Measurements from ENCODE around the gene TSPEAR. TPM values are rescaled to one million over a fixed set of nuclear protein-coding genes. Genes with fewer than 3 reads are reported as not detected.

The TSPEAR gene
- total and polyA plus RNA-seq, 2 of the 13 experiments (the other 11 are each of a cell fraction or from before 2014, with no cell fraction given), result 0.07 to 0.32 TPM

GRCh38 chr21:44497703-44498126 is 213.7 kb downstream of the TSPEAR start:
- FAIRE-seq, result no peak
- no peak for DNase-seq (ENCODE audit: low spot score)
- H3K9me3 ChIP-seq (ENCODE audit: low read length), result peaks cover 7% of the 10 kb centered on the region
- ChIA-PET POLR2A (interaction anchor here (1.7 to 2.9 kb wide), 2 partner anchors 8 to 15 kb away, joined by 6 to 12 read pairs; no protein-coding TSS in a partner anchor), CTCF (ENCODE audit: low intra/inter-chr PET ratio, low total read pairs) (no interaction called here)
- WGBS (ENCODE audit: low lambda C conversion rate), result 37% methylated on average over 6 of the region's 6 CpGs
- intact Hi-C loops (cut with micrococcal nuclease; ENCODE audit: unreplicated experiment), result no loop called here
- peak; percentile 3 for ATAC-seq
- H3K79me2 ChIP-seq (ENCODE audit: insufficient read depth, low read length), result no peaks in the 10 kb centered on the region
- peak overlapping the region; percentile 38 for H3K27ac ChIP-seq (ENCODE audit: extremely low read length, insufficient read depth, low read length)
- peak overlapping the region in 1 of 3 experiments; percentile 67; a peak in 1 of 6 replicates for H3K4me3 ChIP-seq (replicated peaks in 1 of 3; ENCODE audit: insufficient read depth in 1 of 3, low read depth in 2 of 3, low read length in 3 of 3)
- H2AFZ ChIP-seq (ENCODE audit: low read length), result no peak overlapping the region
- in situ Hi-C loops (cut with HindIII; ENCODE audit: extremely low pct_ligation_motif_present, low pct_unique_long_range_greater_than_20kb), result no loop called here
- no peak overlapping the region; the same call in 1 of the 2 replicates for H3K9ac ChIP-seq (ENCODE audit: insufficient read depth, low read depth, low read length)
- no TSS peak for BruUV-seq (replicated peaks)
- H3K36me3 ChIP-seq (replicated peaks in 1 of 2; ENCODE audit: control insufficient read depth in 1 of 2, insufficient read depth in 2 of 2, low read length in 2 of 2), result peaks cover 0 to 1% of the 10 kb centered on the region in 2 experiments; a peak in 1 of 5 replicates
- peaks cover 28% of the 10 kb centered on the region for H3K4me1 ChIP-seq (ENCODE audit: insufficient read depth, low read length)
- no peaks in the 10 kb centered on the region for H4K20me1 ChIP-seq (ENCODE audit: insufficient read depth, low read length)
- peak overlapping the region; percentile 96 for H3K4me2 ChIP-seq (ENCODE audit: low read depth, low read length)
- no peaks in the 10 kb centered on the region for H3K27me3 ChIP-seq (ENCODE audit: control insufficient read depth in 1 of 2, insufficient read depth in 2 of 2, low read length in 2 of 2)
- TF ChIP-seq ZNF431 (CRISPR knock-in tag; IDR thresholded peaks at IDR 0.05; ENCODE audit: borderline replicate concordance, low read depth), result 0 out of 2 replicates have a peak, but pooled peaks have one; percentile 2
- no peak for TF ChIP-seq FOSL1 (CRISPR knock-in tag; IDR thresholded peaks at IDR 0.05; ENCODE audit: borderline replicate concordance)
- TF ChIP-seq RELA (CRISPR knock-in tag; IDR thresholded peaks at IDR 0.05), result no peak
- TF ChIP-seq, protein P1, sequence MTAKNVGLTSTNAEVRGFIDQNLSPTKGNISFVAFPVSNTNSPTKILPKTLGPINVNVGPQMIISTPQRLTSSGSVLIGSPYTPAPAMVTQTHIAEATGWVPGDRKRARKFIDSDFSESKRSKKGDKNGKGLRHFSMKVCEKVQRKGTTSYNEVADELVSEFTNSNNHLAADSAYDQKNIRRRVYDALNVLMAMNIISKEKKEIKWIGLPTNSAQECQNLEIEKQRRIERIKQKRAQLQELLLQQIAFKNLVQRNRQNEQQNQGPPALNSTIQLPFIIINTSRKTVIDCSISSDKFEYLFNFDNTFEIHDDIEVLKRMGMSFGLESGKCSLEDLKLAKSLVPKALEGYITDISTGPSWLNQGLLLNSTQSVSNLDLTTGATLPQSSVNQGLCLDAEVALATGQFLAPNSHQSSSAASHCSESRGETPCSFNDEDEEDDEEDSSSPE (CRISPR knock-in tag; IDR thresholded peaks at IDR 0.05), result 0 out of 2 replicates have a peak, but pooled peaks have one; percentile 9
- TF ChIP-seq SMYD3 (CRISPR knock-in tag; IDR thresholded peaks at IDR 0.05), result 0 out of 2 replicates have a peak, but pooled peaks have one; percentile 49
- peak; percentile 33; the same call in 1 of the 2 replicates for TF ChIP-seq ZNF614 (CRISPR knock-in tag; IDR thresholded peaks at IDR 0.05; ENCODE audit: borderline replicate concordance)
- TF ChIP-seq TOPORS (CRISPR knock-in tag; IDR thresholded peaks at IDR 0.05), result 0 out of 2 replicates have a peak, but pooled peaks have one; percentile 44
- TF ChIP-seq, protein P2, sequence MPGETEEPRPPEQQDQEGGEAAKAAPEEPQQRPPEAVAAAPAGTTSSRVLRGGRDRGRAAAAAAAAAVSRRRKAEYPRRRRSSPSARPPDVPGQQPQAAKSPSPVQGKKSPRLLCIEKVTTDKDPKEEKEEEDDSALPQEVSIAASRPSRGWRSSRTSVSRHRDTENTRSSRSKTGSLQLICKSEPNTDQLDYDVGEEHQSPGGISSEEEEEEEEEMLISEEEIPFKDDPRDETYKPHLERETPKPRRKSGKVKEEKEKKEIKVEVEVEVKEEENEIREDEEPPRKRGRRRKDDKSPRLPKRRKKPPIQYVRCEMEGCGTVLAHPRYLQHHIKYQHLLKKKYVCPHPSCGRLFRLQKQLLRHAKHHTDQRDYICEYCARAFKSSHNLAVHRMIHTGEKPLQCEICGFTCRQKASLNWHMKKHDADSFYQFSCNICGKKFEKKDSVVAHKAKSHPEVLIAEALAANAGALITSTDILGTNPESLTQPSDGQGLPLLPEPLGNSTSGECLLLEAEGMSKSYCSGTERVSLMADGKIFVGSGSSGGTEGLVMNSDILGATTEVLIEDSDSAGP (CRISPR knock-in tag; IDR thresholded peaks at IDR 0.05; ENCODE audit: borderline replicate concordance), result 0 out of 2 replicates have a peak, but pooled peaks have one; percentile 21
- 0 out of 2 replicates have a peak, but pooled peaks have one; percentile 6 for TF ChIP-seq GATAD2A (CRISPR knock-in tag; IDR thresholded peaks at IDR 0.05)
- TF ChIP-seq GABPB1 (CRISPR knock-in tag; IDR thresholded peaks at IDR 0.05), result 0 out of 2 replicates have a peak, but pooled peaks have one; percentile 17
- TF ChIP-seq GTF3A (CRISPR knock-in tag; conservative IDR thresholded peaks at IDR 0.05), result no peak
- 0 out of 2 replicates have a peak, but pooled peaks have one; percentile 5 for TF ChIP-seq ZGPAT (CRISPR knock-in tag; IDR thresholded peaks at IDR 0.05)
- peak; percentile 27; the same call in 1 of the 2 replicates for TF ChIP-seq RAD51 (IDR thresholded peaks at IDR 0.05; ENCODE audit: borderline replicate concordance)
- no peak for TF ChIP-seq HNRNPL (IDR thresholded peaks at IDR 0.05; ENCODE audit: low read depth, low read length)
- TF ChIP-seq SMAD3 (CRISPR knock-in tag; IDR thresholded peaks at IDR 0.05), result no peak
- TF ChIP-seq USF2 (IDR thresholded peaks at IDR 0.05; ENCODE audit: low read depth, low read length), result no peak
- TF ChIP-seq USF2 (CRISPR knock-in tag; IDR thresholded peaks at IDR 0.05; ENCODE audit: borderline replicate concordance), result peak; percentile 64; the same call in 1 of the 2 replicates
- TF ChIP-seq CEBPB (IDR thresholded peaks at IDR 0.05; ENCODE audit: borderline replicate concordance, low read depth, low read length), result peak; percentile 77
- 0 out of 2 replicates have a peak, but pooled peaks have one; percentile 2 for TF ChIP-seq RARA (CRISPR knock-in tag; IDR thresholded peaks at IDR 0.05)
